ENCODE results near the gene MRC2.

Gene MRC2

DNA sequence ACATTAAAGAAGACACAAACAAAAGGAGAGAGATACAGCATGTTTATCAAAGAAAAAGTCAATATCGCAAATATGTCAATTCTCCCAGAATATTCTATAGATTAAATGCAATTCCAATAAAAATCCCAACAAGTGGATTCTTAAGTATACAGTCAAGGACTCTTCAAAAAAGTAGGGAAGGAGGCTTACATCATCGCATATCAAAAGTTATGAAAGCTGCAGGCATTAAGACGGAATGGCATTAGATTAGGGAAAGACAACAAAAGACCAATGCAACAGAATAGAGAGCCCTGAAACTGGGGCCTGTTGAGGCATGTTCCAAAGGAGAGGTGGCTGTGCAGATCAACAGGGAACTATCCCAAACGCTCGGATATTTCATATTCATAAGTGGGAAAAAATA lies 104.7 kb downstream of the MRC2 start:
- H3K4me1 ChIP-seq (ENCODE audit: control insufficient read depth, insufficient read depth, low read length), result peaks cover 18% of the 10 kb centered on the region
- H3K4me3 ChIP-seq (ENCODE audit: low read depth, low read length), result no peak overlapping the region
- no peak overlapping the region for H3K9ac ChIP-seq (ENCODE audit: low read depth, low read length)
- no peaks in the 10 kb centered on the region for H3K9me3 ChIP-seq (ENCODE audit: control insufficient read depth, insufficient read depth, low read length)
- H3K27me3 ChIP-seq (ENCODE audit: control insufficient read depth, insufficient read depth, low read length), result no peaks in the 10 kb centered on the region
- H3K36me3 ChIP-seq (ENCODE audit: control insufficient read depth, insufficient read depth, low read length), result no peaks in the 10 kb centered on the region

DNA sequence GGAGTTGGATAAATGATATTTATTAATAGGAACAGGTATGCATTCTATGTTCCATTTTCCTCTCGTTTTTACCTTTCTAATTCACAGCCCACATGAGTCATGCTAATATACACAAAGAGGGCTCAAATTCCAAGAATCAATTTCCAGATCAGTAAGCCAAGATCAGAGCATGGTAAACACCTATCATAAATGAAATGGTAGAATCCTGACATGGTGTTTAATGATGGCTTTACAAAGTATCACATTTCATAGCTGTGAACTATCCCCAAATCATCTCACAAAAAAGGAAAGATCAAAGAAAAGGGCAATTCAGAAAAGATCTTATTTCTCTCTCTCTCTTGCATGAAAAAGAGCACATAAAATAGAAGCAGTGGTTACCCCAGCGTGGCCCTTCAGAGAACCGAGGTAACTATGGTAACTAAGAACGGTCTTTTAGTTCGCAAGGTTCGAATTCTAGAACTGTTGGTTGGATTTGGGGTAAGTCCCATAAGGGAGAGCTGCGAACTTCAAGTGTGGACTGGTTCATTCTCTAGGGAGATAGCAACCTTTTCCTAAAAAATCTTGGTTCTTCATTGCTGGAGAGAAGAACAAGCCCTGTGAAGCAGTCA lies 107.7 kb downstream of the MRC2 start:
- no peaks in the 10 kb centered on the region for H3K9me3 ChIP-seq (ENCODE audit: control insufficient read depth, insufficient read depth, low read length)
- H3K4me3 ChIP-seq (ENCODE audit: low read depth, low read length), result no peak overlapping the region
- H3K9ac ChIP-seq (ENCODE audit: low read depth, low read length), result no peak overlapping the region
- peaks cover 20% of the 10 kb centered on the region for H3K4me1 ChIP-seq (ENCODE audit: control insufficient read depth, insufficient read depth, low read length)
- no peaks in the 10 kb centered on the region for H3K36me3 ChIP-seq (ENCODE audit: control insufficient read depth, insufficient read depth, low read length)
- no peaks in the 10 kb centered on the region for H3K27me3 ChIP-seq (ENCODE audit: control insufficient read depth, insufficient read depth, low read length)

DNA sequence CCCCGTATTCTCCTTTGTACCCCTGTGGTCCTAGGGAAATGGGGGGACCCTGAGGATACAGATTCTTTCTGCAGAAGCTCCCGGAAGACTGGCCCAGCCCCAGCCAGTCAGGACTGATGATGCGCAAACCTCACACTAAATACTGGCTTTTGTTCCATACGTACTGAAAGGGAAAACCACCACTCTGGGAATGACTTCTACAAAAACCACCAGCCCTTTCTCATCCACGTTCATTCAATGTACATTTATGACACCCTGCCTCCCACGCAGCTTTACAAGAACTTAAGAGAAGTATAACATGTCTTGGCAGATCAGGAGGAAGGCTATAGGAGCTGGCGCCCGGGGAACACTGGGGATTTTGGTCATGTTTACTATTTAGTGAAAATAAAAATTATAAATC lies 110.0 kb downstream of the MRC2 start:
- no peaks in the 10 kb centered on the region for H3K27me3 ChIP-seq (ENCODE audit: control insufficient read depth, insufficient read depth, low read length)

DNA sequence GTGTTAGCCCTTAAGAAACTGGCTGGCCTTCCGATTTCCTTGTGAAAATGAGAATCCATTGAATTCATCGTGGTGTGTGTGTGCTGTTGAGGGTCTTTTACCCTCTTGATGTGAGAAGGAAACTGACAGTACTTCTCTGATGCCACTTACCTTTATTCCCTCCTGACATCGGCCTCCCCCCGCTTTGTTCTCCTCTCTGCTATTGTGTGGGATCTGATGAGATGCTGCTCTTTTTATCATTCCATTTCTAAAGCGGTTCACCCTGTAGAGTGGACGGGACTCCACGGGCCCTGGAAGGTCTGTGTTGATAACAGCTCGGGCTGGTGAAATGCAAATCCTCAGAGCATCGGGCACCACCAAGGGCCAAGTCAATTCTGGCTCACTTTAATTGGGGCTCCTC lies 110.8 kb downstream of the MRC2 start:
- Histone ChIP-seq H3K4me3 (ENCODE audit: low read depth, low read length) (no peak overlapping the region), H3K27me3 (ENCODE audit: control insufficient read depth, insufficient read depth, low read length) (no peaks in the 10 kb centered on the region), H3K9me3 (ENCODE audit: control insufficient read depth, insufficient read depth, low read length) (no peaks in the 10 kb centered on the region), H3K9ac (ENCODE audit: low read depth, low read length) (no peak overlapping the region), H3K36me3 (ENCODE audit: control insufficient read depth, insufficient read depth, low read length) (no peaks in the 10 kb centered on the region), H3K4me1 (ENCODE audit: control insufficient read depth, insufficient read depth, low read length) (peaks cover 18% of the 10 kb centered on the region)

More for the DNA sequence above, 110.0 kb downstream of the MRC2 start:
- Histone ChIP-seq H3K36me3 (ENCODE audit: control insufficient read depth, insufficient read depth, low read length) (no peaks in the 10 kb centered on the region), H3K9me3 (ENCODE audit: control insufficient read depth, insufficient read depth, low read length) (no peaks in the 10 kb centered on the region), H3K4me3 (ENCODE audit: low read depth, low read length) (no peak overlapping the region), H3K4me1 (ENCODE audit: control insufficient read depth, insufficient read depth, low read length) (peaks cover 18% of the 10 kb centered on the region), H3K9ac (ENCODE audit: low read depth, low read length) (no peak overlapping the region)

DNA sequence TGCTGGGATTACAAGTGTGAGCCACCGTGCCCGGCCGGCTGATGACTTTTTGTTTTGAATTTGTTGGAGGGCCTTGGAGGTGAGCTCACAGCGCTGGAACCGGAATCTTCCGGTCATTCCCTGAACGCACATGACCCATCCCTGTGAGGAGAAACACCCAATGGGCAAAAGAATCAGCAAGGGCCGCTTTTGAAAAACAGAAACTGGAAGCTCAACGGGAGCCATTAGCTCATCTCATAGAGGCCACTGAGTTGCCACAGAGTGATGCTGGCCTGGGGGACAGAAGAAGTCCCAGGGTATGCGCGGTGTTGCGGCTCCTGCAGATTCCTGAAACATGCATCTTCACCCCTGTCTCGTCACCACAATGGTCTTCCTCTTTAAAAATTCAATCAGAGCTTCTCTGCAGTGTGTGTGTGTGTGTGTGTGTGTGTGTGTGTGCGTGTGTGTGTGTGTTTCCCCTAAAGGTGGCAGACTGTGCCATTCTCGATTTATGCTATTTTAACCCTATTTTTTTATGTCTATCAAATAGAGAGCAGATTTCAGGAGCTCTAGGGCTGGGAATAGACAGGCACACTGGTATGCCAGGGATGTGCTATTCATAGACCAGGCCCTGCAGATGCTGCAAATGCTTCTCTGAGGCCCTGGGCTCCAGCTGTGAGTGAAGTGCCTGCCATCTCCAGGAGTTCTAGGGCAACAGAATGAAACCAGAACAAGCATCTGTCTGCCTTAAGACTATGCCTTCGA lies 112.3 kb downstream of the MRC2 start:
- H3K9ac ChIP-seq (ENCODE audit: low read depth, low read length), result no peak overlapping the region
- no peaks in the 10 kb centered on the region for H3K9me3 ChIP-seq (ENCODE audit: control insufficient read depth, insufficient read depth, low read length)
- H3K4me1 ChIP-seq (ENCODE audit: control insufficient read depth, insufficient read depth, low read length), result peaks cover 15% of the 10 kb centered on the region
- H3K4me3 ChIP-seq (ENCODE audit: low read depth, low read length), result no peak overlapping the region
- no peaks in the 10 kb centered on the region for H3K36me3 ChIP-seq (ENCODE audit: control insufficient read depth, insufficient read depth, low read length)
- H3K27me3 ChIP-seq (ENCODE audit: control insufficient read depth, insufficient read depth, low read length), result no peaks in the 10 kb centered on the region

DNA sequence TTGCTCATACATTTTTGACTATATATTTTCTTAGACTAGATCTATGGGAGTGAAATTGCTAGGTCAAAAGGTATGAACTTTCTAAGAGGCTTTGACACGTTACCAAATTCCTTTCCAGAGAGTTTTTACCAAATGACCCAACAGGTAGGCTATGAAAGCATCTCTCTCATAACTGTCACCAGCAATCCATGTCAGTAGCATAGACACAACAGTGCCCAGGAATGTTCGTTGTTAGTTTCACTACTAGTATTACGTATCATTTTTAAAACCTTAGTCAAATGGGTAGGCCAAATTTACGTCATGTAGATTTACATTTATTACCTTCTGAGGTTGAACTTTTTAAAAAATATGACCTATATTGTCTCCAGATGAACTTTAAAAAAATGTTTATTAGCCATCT lies 113.8 kb downstream of the MRC2 start:
- H3K4me1 ChIP-seq (ENCODE audit: control insufficient read depth, insufficient read depth, low read length), result peaks cover 3% of the 10 kb centered on the region
- H3K9ac ChIP-seq (ENCODE audit: low read depth, low read length), result no peak overlapping the region
- no peaks in the 10 kb centered on the region for H3K9me3 ChIP-seq (ENCODE audit: control insufficient read depth, insufficient read depth, low read length)
- H3K36me3 ChIP-seq (ENCODE audit: control insufficient read depth, insufficient read depth, low read length), result no peaks in the 10 kb centered on the region
- no peak overlapping the region for H3K4me3 ChIP-seq (ENCODE audit: low read depth, low read length)
- no peaks in the 10 kb centered on the region for H3K27me3 ChIP-seq (ENCODE audit: control insufficient read depth, insufficient read depth, low read length)

Measured in iPS-15b (cell line).